HK-2 (cell line): ENCODE data around the gene ILRUN.
A peak's percentile ranks its signal among the peaks of the same experiment; 100 is the strongest.
"Not testable (repeated sequence)": the region's sequence is repeated elsewhere in the genome, so short reads cannot be mapped to it uniquely, and the experiment has no call there.

Experiments
- DNase-seq: peaks from one replicate; pipeline ENCODE4 v3.0.0-alpha.2; 2018; ENCODE audit not compliant: unreplicated experiment

The ILRUN gene

DNA sequence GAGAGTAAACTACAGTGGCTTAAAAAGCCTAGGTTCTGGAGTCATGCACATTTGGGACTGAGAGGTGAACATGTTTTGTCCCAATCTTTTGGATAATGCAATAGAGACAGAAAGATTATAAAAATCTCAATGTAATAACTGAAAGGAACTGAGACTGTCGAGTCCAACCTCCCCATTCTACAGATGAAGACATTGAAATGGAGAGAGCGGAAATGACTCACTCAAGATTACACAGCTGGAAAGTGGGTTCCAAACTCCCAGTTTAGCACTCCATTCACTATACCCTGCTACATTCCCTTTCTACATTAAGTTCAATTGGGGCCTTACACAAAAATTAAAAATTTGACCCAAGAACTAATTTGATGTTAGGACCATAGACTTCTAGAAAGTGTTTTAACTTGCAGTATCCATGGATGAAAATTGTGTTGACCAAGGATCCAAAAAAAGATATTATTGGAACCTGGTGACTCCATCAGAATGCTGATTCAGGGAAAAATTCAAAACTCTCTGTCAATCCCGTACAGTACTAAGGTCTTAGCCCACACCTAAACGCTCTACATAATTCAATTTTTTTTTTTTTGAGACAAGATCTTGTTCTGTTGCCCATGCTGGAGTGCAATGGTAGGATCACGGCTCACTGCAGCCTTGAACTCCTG is 1.5 kb upstream of the ILRUN start:
- no peak for DNase-seq

- DNase-seq = no peak
Measured at GRCh38 chr6:34697544-34697836, 923 bp upstream of the ILRUN start.

DNA sequence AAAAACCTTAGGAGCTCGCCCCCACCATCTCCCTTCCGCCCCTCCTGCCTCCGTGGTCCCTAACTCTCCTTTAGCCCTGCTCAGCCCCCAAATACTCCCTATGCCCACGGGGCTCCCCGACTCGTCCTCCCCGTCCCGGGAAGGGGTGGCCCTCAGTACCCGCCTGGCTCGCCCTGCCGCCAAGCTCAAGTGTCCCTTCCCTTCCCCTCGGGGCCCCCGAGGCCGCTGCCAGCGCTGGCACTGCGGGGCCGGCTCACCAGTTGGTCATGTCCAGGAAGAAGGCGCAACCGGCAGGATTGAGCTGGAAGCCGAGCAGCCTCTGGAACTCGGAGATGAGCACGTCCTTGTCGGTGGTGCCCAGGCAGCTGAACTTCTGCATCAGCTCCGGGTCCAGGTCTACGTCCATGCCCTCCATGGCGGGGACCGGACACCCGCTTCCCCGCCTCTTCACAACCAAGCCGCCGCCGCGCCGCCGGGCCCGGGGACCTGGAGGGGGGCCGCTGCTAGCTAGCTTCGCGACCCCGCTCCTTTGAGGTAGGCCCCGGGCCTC is 303 bp downstream of the ILRUN start:
- DNase-seq = peak; percentile 61

DNA sequence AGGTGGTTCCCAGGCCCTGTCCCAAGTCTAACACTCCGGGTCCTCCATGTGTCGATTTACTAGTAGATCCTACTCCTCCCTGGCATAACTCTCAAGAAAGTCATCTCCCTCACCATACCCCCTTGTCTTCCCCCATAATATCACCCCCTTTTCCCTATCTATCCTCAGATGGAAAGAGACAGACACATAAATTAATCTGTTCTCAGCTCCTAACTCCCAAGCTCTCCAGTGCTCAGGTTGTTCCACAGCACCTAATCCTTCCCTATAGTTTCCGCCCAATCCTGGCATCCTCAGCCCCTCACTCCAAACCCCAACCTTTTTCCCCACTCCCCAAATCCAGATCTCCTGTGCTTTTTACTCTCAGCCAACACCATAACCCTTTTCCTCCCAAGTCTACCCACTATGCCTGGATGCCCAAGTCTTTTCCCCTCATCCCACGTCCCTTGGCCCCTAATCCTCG is 808 bp downstream of the ILRUN start:
- no peak for DNase-seq

- no peak for DNase-seq
Measured at GRCh38 chr6:34692280-34692679, 4.3 kb downstream of the ILRUN start.

DNA sequence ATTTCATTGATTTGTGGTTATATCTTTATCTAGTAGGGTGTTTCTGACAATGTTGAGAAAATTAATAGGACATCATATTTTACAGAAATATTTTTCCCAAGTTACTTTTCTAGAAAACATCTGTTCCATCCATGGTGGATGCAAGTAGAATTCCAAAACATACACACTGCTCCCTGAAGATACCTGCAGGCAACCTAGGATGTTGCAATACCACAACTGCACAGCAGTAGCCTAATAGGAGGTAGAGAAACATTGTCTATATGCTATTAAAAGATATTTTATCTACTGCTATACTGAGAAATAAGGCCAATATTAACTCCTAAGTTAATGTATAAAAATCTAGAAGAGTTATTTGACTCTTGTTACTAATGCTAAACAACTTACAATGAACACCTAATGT is 6.8 kb downstream of the ILRUN start:
- DNase-seq = no peak

- no peak for DNase-seq
Measured at GRCh38 chr6:34688956-34689355, 7.6 kb downstream of the ILRUN start.

DNA sequence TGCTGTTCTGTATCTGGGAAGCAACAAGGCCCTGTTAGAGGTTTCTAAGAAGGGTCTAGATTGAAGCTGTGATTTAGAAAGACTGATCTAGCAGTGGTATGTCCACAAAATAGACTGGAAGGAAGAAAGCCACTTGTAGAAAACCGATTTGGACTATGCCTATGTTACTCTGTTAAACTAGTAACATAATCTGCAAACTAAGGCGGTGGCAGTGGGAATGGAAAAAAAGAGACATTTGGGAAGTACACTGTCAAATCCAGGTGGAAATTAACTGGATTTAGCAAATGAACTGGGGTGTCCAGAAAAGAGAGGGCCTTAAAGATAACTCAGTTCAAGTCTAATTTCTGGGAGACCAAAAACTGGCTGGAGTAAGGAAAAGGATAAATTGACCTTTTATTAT is 11.6 kb downstream of the ILRUN start:
- DNase-seq = no peak

- DNase-seq = no peak
Measured at GRCh38 chr6:34684364-34684763, 12.2 kb downstream of the ILRUN start.

GRCh38 chr6:34680802-34681515 is 15.6 kb downstream of the ILRUN start:
- no peak for DNase-seq

GRCh38 chr6:34680313-34680712 is 16.3 kb downstream of the ILRUN start:
- DNase-seq = not testable (repeated sequence)

GRCh38 chr6:34679552-34680253 is 16.9 kb downstream of the ILRUN start:
- no peak for DNase-seq

GRCh38 chr6:34676140-34676539 is 20.4 kb downstream of the ILRUN start:
- no peak for DNase-seq

DNA sequence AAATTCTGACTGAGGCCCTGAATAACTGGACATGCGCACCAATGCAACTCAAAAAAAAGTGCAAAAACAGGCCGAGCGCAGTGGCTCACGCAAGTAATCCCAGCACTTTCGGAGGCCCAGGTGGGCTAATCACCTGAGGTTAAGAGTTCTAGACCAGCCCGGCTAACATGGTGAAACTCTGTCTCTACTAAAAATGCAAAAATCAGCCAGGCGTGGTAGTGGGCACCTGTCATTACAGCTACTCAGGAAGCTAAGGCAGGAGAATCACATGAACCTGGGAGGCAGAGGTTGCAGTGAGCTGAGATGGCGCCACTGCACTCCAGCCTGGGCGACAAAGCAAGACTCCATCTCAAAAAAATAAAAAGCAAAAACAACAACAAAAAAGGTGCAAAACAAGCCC is 21.6 kb downstream of the ILRUN start:
- DNase-seq = not testable (repeated sequence)

- DNase-seq = no peak
Measured at GRCh38 chr6:34674268-34674639, 22.3 kb downstream of the ILRUN start.

GRCh38 chr6:34673064-34673463 is 23.5 kb downstream of the ILRUN start:
- no peak for DNase-seq

- DNase-seq = no peak
Measured at GRCh38 chr6:34672657-34673043, 23.9 kb downstream of the ILRUN start.

DNA sequence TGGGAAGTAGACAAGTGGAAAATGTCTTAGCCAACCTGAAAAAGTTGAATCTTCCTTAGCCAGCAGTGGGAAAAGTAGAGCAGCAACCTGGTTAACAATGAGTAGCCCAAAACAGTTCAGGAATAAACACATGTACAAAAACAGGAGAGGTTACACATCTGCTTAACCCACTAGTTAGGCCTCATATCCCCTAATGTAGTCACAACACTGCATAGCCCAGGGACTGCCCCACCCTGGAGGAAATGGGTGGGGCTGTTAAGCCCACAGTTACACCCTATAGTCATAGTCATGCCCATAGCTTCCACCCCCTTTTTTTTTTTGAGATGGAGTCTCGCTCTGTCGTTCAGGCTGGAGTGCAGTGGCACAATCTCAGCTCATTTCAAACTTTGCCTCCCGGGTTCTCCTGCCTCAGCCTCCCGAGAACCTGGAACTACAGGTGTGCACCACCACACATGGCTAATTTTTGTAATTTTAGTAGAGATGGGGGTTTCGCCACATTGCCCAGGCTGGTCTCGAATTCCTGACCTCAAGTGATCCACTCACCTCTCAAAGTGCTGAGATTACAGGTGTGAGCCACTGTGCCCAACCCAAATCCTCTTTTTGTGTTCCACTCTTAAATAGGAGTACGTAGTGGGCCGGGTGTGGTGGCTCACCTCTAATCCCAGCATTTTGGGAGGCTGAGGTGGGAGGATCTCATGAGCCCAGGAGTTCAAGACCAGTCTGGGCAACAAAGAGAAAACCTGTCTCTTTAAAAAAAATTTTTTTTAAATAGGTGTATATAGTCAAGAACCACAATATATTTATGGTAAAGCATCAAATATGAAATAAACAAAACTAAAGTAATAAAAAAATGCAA is 24.5 kb downstream of the ILRUN start:
- no peak for DNase-seq

- no peak for DNase-seq
Measured at GRCh38 chr6:34671367-34671766, 25.2 kb downstream of the ILRUN start.

- DNase-seq = not testable (repeated sequence)
Measured at GRCh38 chr6:34668799-34669198, 27.8 kb downstream of the ILRUN start.

- no peak for DNase-seq
Measured at GRCh38 chr6:34667481-34668238, 28.9 kb downstream of the ILRUN start.
